Measurements from ENCODE around the gene CHN2.

The CHN2 gene

GRCh38 chr7:29434380-29434768, 239.8 kb downstream of the CHN2 start:
- DNase-seq (ENCODE audit: low read depth), result no peak

- DNase-seq (ENCODE audit: low read depth), result no peak
Observed at GRCh38 chr7:29435167-29435566, 240.6 kb downstream of the CHN2 start.

GRCh38 chr7:29435902-29436301, 241.3 kb downstream of the CHN2 start:
- no peak for DNase-seq (ENCODE audit: low read depth)

GRCh38 chr7:29442146-29442545, 247.6 kb downstream of the CHN2 start:
- no peak for DNase-seq (ENCODE audit: low read depth)

- DNase-seq (ENCODE audit: low read depth), result no peak
Observed at GRCh38 chr7:29443552-29443951, 249.0 kb downstream of the CHN2 start.

- no peak for DNase-seq (ENCODE audit: low read depth)
Observed at GRCh38 chr7:29444267-29444666, 249.7 kb downstream of the CHN2 start.

- DNase-seq (ENCODE audit: low read depth), result no peak
Observed at GRCh38 chr7:29445736-29446135, 251.2 kb downstream of the CHN2 start.

- no peak for DNase-seq (ENCODE audit: low read depth)
Observed at GRCh38 chr7:29447828-29448227, 253.3 kb downstream of the CHN2 start.

GRCh38 chr7:29449569-29450260, 255.1 kb downstream of the CHN2 start:
- no peak for DNase-seq (ENCODE audit: low read depth)

- no peak for DNase-seq (ENCODE audit: low read depth)
Observed at GRCh38 chr7:29453021-29453420, 258.4 kb downstream of the CHN2 start.

GRCh38 chr7:29454464-29454863, 259.9 kb downstream of the CHN2 start:
- DNase-seq (ENCODE audit: low read depth), result no peak

- no peak for DNase-seq (ENCODE audit: low read depth)
Observed at GRCh38 chr7:29454899-29455451, 260.4 kb downstream of the CHN2 start.

- DNase-seq (ENCODE audit: low read depth), result no peak
Observed at GRCh38 chr7:29457141-29457561, 262.6 kb downstream of the CHN2 start.

- DNase-seq (ENCODE audit: low read depth), result no peak
Observed at GRCh38 chr7:29457565-29458011, 263.0 kb downstream of the CHN2 start.

- no peak for DNase-seq (ENCODE audit: low read depth)
Observed at GRCh38 chr7:29458933-29459332, 264.4 kb downstream of the CHN2 start.

- DNase-seq (ENCODE audit: low read depth), result no peak
Observed at GRCh38 chr7:29459589-29459988, 265.0 kb downstream of the CHN2 start.

GRCh38 chr7:29461996-29462395, 267.4 kb downstream of the CHN2 start:
- no peak for DNase-seq (ENCODE audit: low read depth)

GRCh38 chr7:29463504-29464158, 269.1 kb downstream of the CHN2 start:
- DNase-seq (ENCODE audit: low read depth), result no peak

- no peak for DNase-seq (ENCODE audit: low read depth)
Observed at GRCh38 chr7:29464753-29465152, 270.2 kb downstream of the CHN2 start.

GRCh38 chr7:29467193-29467926, 272.8 kb downstream of the CHN2 start:
- DNase-seq (ENCODE audit: low read depth), result no peak

- no peak for DNase-seq (ENCODE audit: low read depth)
Observed at GRCh38 chr7:29468196-29468595, 273.6 kb downstream of the CHN2 start.

GRCh38 chr7:29469281-29469680, 274.7 kb downstream of the CHN2 start:
- DNase-seq (ENCODE audit: low read depth), result no peak

Measured in stimulated activated CD8-positive, alpha-beta memory T cell treated with anti-CD3 and anti-CD28 coated beads, Interleukin-4, amount 100 ng/mL, for 24 hours (primary cell).